H9 (cell line): ENCODE measurements around the gene FAM241A. TPM values are rescaled to one million over a fixed set of nuclear protein-coding genes. Genes with fewer than 3 reads are reported as not detected.

Experiments
- DNase-seq: peaks from one replicate; pipeline ENCODE4 v3.0.0-alpha.2; 2017
- H2AFZ ChIP-seq: one replicate; pipeline ENCODE4 v1.6.1; 2013; ENCODE audit warnings: mild to moderate bottlenecking, low read length, control low read depth, moderate library complexity
- H2AK5ac ChIP-seq: 2 replicates; pipeline ENCODE4 v1.6.1; 2013; ENCODE audit warnings: low read length, control low read depth, mixed read lengths; ENCODE audit not compliant: insufficient read length
- H2BK120ac ChIP-seq: one replicate; pipeline ENCODE4 v1.6.1; 2013; ENCODE audit warnings: low read depth, mild to moderate bottlenecking, low read length, control low read depth, inconsistent platforms; ENCODE audit not compliant: poor library complexity, severe bottlenecking
- H2BK12ac ChIP-seq: 2 replicates; pipeline ENCODE4 v1.6.1; 2013; ENCODE audit warnings: low read length, control low read depth, mixed read lengths, low read depth; ENCODE audit not compliant: insufficient read length
- H2BK15ac ChIP-seq: 2 replicates; pipeline ENCODE4 v1.6.1; 2013; ENCODE audit warnings: low read depth, low read length, control low read depth
- H2BK20ac ChIP-seq: one replicate; pipeline ENCODE4 v1.6.1; 2013; ENCODE audit warnings: low read depth, mild to moderate bottlenecking, low read length, control low read depth, inconsistent platforms; ENCODE audit not compliant: poor library complexity, severe bottlenecking
- H2BK5ac ChIP-seq: 2 replicates; pipeline ENCODE4 v1.6.1; 2013; ENCODE audit warnings: low read length, control low read depth, mixed read lengths; ENCODE audit not compliant: insufficient read length
- H3K14ac ChIP-seq: 2 replicates; pipeline ENCODE4 v1.6.1; 2013; ENCODE audit warnings: low read length, control low read depth; ENCODE audit not compliant: insufficient read depth
- H3K18ac ChIP-seq: 2 replicates; pipeline ENCODE4 v1.6.1; 2013; ENCODE audit warnings: low read depth, mild to moderate bottlenecking, mixed read lengths, low read length, control low read depth; ENCODE audit not compliant: insufficient read length
- H3K23ac ChIP-seq: 2 replicates; pipeline ENCODE4 v1.6.1; 2013; ENCODE audit warnings: low read length, control low read depth, mixed read lengths, low read depth; ENCODE audit not compliant: insufficient read length
- H3K23me2 ChIP-seq: 2 replicates; pipeline ENCODE4 v1.6.1; 2013; ENCODE audit warnings: low read depth, mild to moderate bottlenecking, mixed read lengths, low read length, control low read depth; ENCODE audit not compliant: insufficient read length, poor library complexity, severe bottlenecking
- H3K27ac ChIP-seq: 2 replicates; pipeline ENCODE4 v1.5.1; 2013; ENCODE audit warnings: low read length, control low read depth, mixed read lengths, low read depth; ENCODE audit not compliant: insufficient read length
- H3K27me3 ChIP-seq: 2 replicates; pipeline ENCODE4 v1.6.1; 2013; ENCODE audit warnings: low read length, control low read depth, inconsistent platforms; ENCODE audit not compliant: insufficient read depth
- H3K4ac ChIP-seq: 2 replicates; pipeline ENCODE4 v1.6.1; 2013; ENCODE audit warnings: low read depth, mild to moderate bottlenecking, control low read depth, inconsistent platforms, low read length, moderate library complexity
- H3K4me1 ChIP-seq: 2 replicates; pipeline ENCODE4 v1.6.1; 2013; ENCODE audit warnings: low read length, control low read depth, inconsistent platforms; ENCODE audit not compliant: insufficient read depth
- H3K4me2 ChIP-seq: 2 replicates; pipeline ENCODE4 v1.6.1; 2013; ENCODE audit warnings: low read length, control low read depth, mixed read lengths; ENCODE audit not compliant: insufficient read length, insufficient read depth
- H3K56ac ChIP-seq: 2 replicates; pipeline ENCODE4 v1.6.1; 2013; ENCODE audit warnings: low read depth, mild to moderate bottlenecking, mixed read lengths, low read length, control low read depth; ENCODE audit not compliant: insufficient read length
- H3K79me1 ChIP-seq: 2 replicates; pipeline ENCODE4 v1.6.1; 2013; ENCODE audit warnings: low read depth, mild to moderate bottlenecking, moderate library complexity, low read length, control low read depth, inconsistent platforms; ENCODE audit not compliant: insufficient read depth, poor library complexity, severe bottlenecking
- H3K79me2 ChIP-seq: 2 replicates; pipeline ENCODE4 v1.6.1; 2013; ENCODE audit warnings: low read length, control low read depth, inconsistent platforms; ENCODE audit not compliant: insufficient read depth
- H3K9ac ChIP-seq: 2 replicates; pipeline ENCODE4 v1.6.1; 2013; ENCODE audit warnings: low read length, control low read depth, mixed read lengths; ENCODE audit not compliant: insufficient read length; ENCODE audit errors: extremely low read depth
- H3K9me3 ChIP-seq: one replicate; pipeline ENCODE4 v1.6.1; 2013; ENCODE audit warnings: low read depth, low read length, inconsistent platforms; ENCODE audit not compliant: control insufficient read depth
- H3T11ph ChIP-seq: one replicate; pipeline ENCODE4 v1.6.1; 2013; ENCODE audit warnings: mild to moderate bottlenecking, low read length, control low read depth, inconsistent platforms
- H4K20me1 ChIP-seq: one replicate; pipeline ENCODE4 v1.6.1; 2013; ENCODE audit not compliant: control insufficient read depth, insufficient read length, insufficient read depth
- H4K5ac ChIP-seq: 2 replicates; pipeline ENCODE4 v1.6.1; 2013; ENCODE audit warnings: low read depth, mild to moderate bottlenecking, mixed read lengths, low read length, control low read depth; ENCODE audit not compliant: insufficient read length
- H4K8ac ChIP-seq: replicated peaks from 2 replicates; pipeline ENCODE4 v1.6.1; 2013; ENCODE audit warnings: low read length, control low read depth, mixed read lengths, low read depth; ENCODE audit not compliant: insufficient read length
- H4K91ac ChIP-seq: 2 replicates; pipeline ENCODE4 v1.6.1; 2013; ENCODE audit warnings: low read depth, mild to moderate bottlenecking, moderate library complexity, mixed read lengths, low read length, control low read depth; ENCODE audit not compliant: insufficient read length
- H3K27ac Mint-ChIP-seq, 3 experiments: 2 replicates in 2 of 3; 3 replicates in 1 of 3; pipeline ENCODE4 v1.8.0; 2020 to 2021; ENCODE audit warnings: mixed read lengths in 3 of 3, mild to moderate bottlenecking in 1 of 3, moderate library complexity in 1 of 3
- H3K27me3 Mint-ChIP-seq: 2 replicates; pipeline ENCODE4 v1.8.0; 2021; ENCODE audit warnings: low read depth, mild to moderate bottlenecking, moderate library complexity, mixed read lengths
- H3K36me3 Mint-ChIP-seq, 3 experiments: 2 replicates in 2 of 3; 3 replicates in 1 of 3; pipeline ENCODE4 v1.8.0; 2020 to 2021; ENCODE audit warnings: low read depth in 3 of 3, mixed read lengths in 3 of 3; ENCODE audit not compliant: insufficient read depth in 1 of 3
- H3K4me1 Mint-ChIP-seq, 2 experiments: 2 replicates each; pipeline ENCODE4 v1.8.0; 2020; ENCODE audit warnings: mixed read lengths in 2 of 2
- H3K4me3 Mint-ChIP-seq, 2 experiments: 2 replicates in 1 of 2; 3 replicates in 1 of 2; pipeline ENCODE4 v1.8.0; 2020 to 2021; ENCODE audit warnings: mild to moderate bottlenecking in 2 of 2, mixed read lengths in 2 of 2, moderate library complexity in 1 of 2
- H3K9me3 Mint-ChIP-seq, 2 experiments: 2 replicates in 1 of 2; 3 replicates in 1 of 2; pipeline ENCODE4 v1.8.0; 2020; ENCODE audit warnings: mild to moderate bottlenecking in 2 of 2, mixed read lengths in 2 of 2, moderate library complexity in 1 of 2
- WGBS: extraction: QIAGEN DNeasy Blood & Tissue Kit; methylation state at CpG from one replicate; pipeline ENCODE4 v1.1.7; 2013; ENCODE audit warnings: missing lambda C conversion rate, low lambda C conversion rate, mixed read lengths; ENCODE audit not compliant: insufficient read length; ENCODE audit errors: extremely low coverage; 5-methylcytosine and 5-hydroxymethylcytosine counted together
- total RNA-seq: library from RNA; stranded (reverse); gene quantifications from 2 replicates; pipeline ENCODE4 v1.2.1, GENCODE V29; 2021
- TF ChIP-seq, protein P1 (sequence below): fragments of 200-600 bp; sonication (generic); conservative IDR thresholded peaks from 3 replicates; pipeline ENCODE4 v1.8.0; 2021; ENCODE audit warnings: antibody characterized with exemption, mild to moderate bottlenecking

The FAM241A gene
- total RNA-seq, 1 experiment from 2014 or later: 0.13 TPM

DNA sequence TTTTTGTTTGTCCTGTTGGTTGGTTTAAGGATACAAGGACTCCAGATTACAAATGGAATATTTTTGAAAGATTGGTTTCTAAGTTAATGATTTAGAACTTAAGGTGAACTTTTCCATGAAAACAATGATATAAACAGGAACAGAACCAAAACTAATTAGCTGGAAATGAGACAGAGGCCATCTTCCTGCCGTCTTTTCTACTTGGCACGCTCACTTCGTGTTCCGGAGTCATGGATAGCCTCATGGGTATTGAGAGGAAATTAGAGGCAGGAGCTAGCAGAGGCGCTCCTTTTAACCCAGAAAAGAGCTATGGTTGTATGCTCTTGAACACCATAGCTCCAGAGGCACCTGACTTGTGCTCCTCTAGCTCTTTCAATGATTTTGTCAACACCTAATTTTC lies 2.4 kb downstream of the FAM241A start:
- H3K4me1 ChIP-seq: no peaks in the 10 kb centered on the region
- H3K56ac ChIP-seq: no peak overlapping the region
- H3K79me1 ChIP-seq: no peaks in the 10 kb centered on the region
- H3K9ac ChIP-seq: no peak overlapping the region
- no peak overlapping the region for H2BK20ac ChIP-seq
- no peak overlapping the region for H3K4me3 Mint-ChIP-seq
- H2AFZ ChIP-seq: no peak overlapping the region
- H3K27me3 ChIP-seq: peaks cover 4% of the 10 kb centered on the region; the same call in 1 of the 2 replicates
- H2BK15ac ChIP-seq: no peak overlapping the region
- no peaks in the 10 kb centered on the region for H3K9me3 Mint-ChIP-seq
- peaks cover 5 to 14% of the 10 kb centered on the region in 2 experiments; a peak in 3 of 4 replicates for H3K4me1 Mint-ChIP-seq
- no peak for DNase-seq
- no peak overlapping the region for H3K23ac ChIP-seq
- no peaks in the 10 kb centered on the region for H3K79me2 ChIP-seq
- H3T11ph ChIP-seq: no peak overlapping the region
- no peak overlapping the region for H4K91ac ChIP-seq
- no peak overlapping the region for H4K8ac ChIP-seq
- H3K4me2 ChIP-seq: no peak overlapping the region
- no peak overlapping the region for H3K27ac ChIP-seq
- peaks cover 4% of the 10 kb centered on the region for H3K23me2 ChIP-seq
- H4K20me1 ChIP-seq: no peaks in the 10 kb centered on the region
- H3K4ac ChIP-seq: no peak overlapping the region
- no peak overlapping the region for H2BK120ac ChIP-seq
- H3K9me3 ChIP-seq: no peaks in the 10 kb centered on the region
- no peak overlapping the region for H3K18ac ChIP-seq
- no peak overlapping the region for H2BK5ac ChIP-seq
- peaks cover 31% of the 10 kb centered on the region for H3K27me3 Mint-ChIP-seq
- no peak overlapping the region for H2AK5ac ChIP-seq
- no peak overlapping the region for H3K14ac ChIP-seq
- H4K5ac ChIP-seq: no peak overlapping the region
- no CpG with 5 or more reads among the region's 5 CpGs for WGBS
- TF ChIP-seq, protein P1, sequence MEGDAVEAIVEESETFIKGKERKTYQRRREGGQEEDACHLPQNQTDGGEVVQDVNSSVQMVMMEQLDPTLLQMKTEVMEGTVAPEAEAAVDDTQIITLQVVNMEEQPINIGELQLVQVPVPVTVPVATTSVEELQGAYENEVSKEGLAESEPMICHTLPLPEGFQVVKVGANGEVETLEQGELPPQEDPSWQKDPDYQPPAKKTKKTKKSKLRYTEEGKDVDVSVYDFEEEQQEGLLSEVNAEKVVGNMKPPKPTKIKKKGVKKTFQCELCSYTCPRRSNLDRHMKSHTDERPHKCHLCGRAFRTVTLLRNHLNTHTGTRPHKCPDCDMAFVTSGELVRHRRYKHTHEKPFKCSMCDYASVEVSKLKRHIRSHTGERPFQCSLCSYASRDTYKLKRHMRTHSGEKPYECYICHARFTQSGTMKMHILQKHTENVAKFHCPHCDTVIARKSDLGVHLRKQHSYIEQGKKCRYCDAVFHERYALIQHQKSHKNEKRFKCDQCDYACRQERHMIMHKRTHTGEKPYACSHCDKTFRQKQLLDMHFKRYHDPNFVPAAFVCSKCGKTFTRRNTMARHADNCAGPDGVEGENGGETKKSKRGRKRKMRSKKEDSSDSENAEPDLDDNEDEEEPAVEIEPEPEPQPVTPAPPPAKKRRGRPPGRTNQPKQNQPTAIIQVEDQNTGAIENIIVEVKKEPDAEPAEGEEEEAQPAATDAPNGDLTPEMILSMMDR: no peak
- H3K36me3 Mint-ChIP-seq: no peaks in the 10 kb centered on the region
- no peak overlapping the region for H3K27ac Mint-ChIP-seq
- no peak overlapping the region for H2BK12ac ChIP-seq
